HG03354 (cell line): ENCODE data around the gene CCDC8.

Source experiments
- ATAC-seq: cut with Tn5 transposase; IDR thresholded peaks from one replicate; pipeline ENCODE4 v1.9.1; 2021; ENCODE audit warnings: mild to moderate bottlenecking; ENCODE audit not compliant: unreplicated experiment, poor library complexity, severe bottlenecking

Gene CCDC8

GRCh38 chr19:46366620-46367292 lies 46.6 kb downstream of the CCDC8 start:
- no peak for ATAC-seq

- ATAC-seq = no peak
Measured at GRCh38 chr19:46365561-46365960, 47.8 kb downstream of the CCDC8 start.

- ATAC-seq = no peak
Measured at GRCh38 chr19:46364359-46364758, 49.0 kb downstream of the CCDC8 start.

- no peak for ATAC-seq
Measured at GRCh38 chr19:46361915-46362314, 51.4 kb downstream of the CCDC8 start.
